Measurements from ENCODE around the gene A3GALT2. TPM values are rescaled to one million over a fixed set of nuclear protein-coding genes. Genes with fewer than 3 reads are reported as not detected.

The A3GALT2 gene
- polyA plus RNA-seq, 1 of the 3 experiments (the other 2 are of a cell fraction), result 0.07 TPM

DNA sequence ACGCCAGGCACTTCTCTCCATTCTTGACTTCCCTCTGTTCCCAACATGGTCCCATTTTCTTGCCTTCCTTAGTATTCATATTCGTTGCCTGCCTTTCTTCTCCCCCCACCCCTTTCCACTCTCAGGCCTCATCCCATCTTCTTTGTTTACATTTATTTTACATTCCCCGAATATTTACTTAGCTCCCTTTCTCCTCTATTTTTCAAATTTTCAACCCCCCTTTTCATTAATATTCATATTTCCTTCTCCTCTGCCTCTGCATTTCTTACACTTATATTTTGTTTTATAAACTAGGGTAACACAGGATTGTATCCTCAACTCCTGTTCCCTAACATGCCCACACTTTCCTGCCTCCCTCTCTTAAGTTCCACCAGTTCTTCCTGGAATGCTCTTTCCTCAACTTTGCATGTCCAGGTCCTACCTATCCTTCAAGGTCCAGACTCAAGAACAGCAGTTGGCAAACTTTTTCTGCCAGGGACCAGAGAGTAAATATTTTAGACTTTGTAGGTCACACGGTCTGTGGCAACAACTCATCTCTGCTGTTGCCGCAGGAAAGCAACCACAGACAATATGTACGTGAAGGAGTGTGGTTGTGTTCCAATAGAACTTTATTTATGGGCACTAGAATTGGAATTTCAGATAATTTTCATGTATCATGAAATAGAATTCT, 29.8 kb upstream of the A3GALT2 start:
- peak overlapping the region; percentile 98 for H3K4me2 ChIP-seq
- DNase-seq, result no peak
- peak overlapping the region; percentile 62 to 71 for H3K4me3 ChIP-seq (ENCODE audit: low read depth in 2 of 2, low read length in 1 of 2)
- H3K9me3 ChIP-seq, result no peaks in the 10 kb centered on the region
- ChIA-PET POLR2A (interaction anchor here (1.2 kb wide), 1 partner anchor 11 kb away, joined by 5 read pairs; no protein-coding TSS in a partner anchor), CTCF (interaction anchor here (0.9 to 3.6 kb wide), 4 partner anchors 12 to 265 kb away, joined by 3 to 27 read pairs (median 4); no protein-coding TSS in a partner anchor)
- peaks cover 1 to 16% of the 10 kb centered on the region in 2 experiments for H3K36me3 ChIP-seq (replicated peaks in 1 of 2; ENCODE audit: control insufficient read depth in 1 of 2, insufficient read depth in 2 of 2, low read length in 1 of 2)
- peak overlapping the region; percentile 75 to 94 for H3K27ac ChIP-seq (ENCODE audit: low read depth in 2 of 2, low read length in 1 of 2)
- peaks cover 13 to 35% of the 10 kb centered on the region in 2 experiments; a peak in 3 of 4 replicates for H3K4me1 ChIP-seq (ENCODE audit: control insufficient read depth in 1 of 2, insufficient read depth in 2 of 2, low read depth in 1 of 2, low read length in 1 of 2)
- peaks cover 22% of the 10 kb centered on the region for H3F3A ChIP-seq (replicated peaks; ENCODE audit: insufficient read depth)
- H3K27me3 ChIP-seq (ENCODE audit: insufficient read depth), result no peaks in the 10 kb centered on the region
- 48% methylated on average over 6 of the region's 6 CpGs for WGBS (ENCODE audit: low lambda C conversion rate)
- peak overlapping the region; percentile 83; the same call in 1 of the 2 replicates for H2AFZ ChIP-seq (ENCODE audit: low read depth)
- no peaks in the 10 kb centered on the region for H3K9me2 ChIP-seq
- TF ChIP-seq NFIC (IDR thresholded peaks at IDR 0.05; ENCODE audit: borderline replicate concordance), result 0 out of 2 replicates have a peak, but pooled peaks have one; percentile 1
- no peak for TF ChIP-seq GABPA (IDR thresholded peaks at IDR 0.05; ENCODE audit: low read depth)
- peaks cover 40% of the 10 kb centered on the region for H3K79me2 ChIP-seq (ENCODE audit: insufficient read depth)
- peak overlapping the region; percentile 81 for H3K9ac ChIP-seq
- no peaks in the 10 kb centered on the region; the same call in 1 of the 2 replicates for H4K20me1 ChIP-seq (ENCODE audit: insufficient read depth)

DNA sequence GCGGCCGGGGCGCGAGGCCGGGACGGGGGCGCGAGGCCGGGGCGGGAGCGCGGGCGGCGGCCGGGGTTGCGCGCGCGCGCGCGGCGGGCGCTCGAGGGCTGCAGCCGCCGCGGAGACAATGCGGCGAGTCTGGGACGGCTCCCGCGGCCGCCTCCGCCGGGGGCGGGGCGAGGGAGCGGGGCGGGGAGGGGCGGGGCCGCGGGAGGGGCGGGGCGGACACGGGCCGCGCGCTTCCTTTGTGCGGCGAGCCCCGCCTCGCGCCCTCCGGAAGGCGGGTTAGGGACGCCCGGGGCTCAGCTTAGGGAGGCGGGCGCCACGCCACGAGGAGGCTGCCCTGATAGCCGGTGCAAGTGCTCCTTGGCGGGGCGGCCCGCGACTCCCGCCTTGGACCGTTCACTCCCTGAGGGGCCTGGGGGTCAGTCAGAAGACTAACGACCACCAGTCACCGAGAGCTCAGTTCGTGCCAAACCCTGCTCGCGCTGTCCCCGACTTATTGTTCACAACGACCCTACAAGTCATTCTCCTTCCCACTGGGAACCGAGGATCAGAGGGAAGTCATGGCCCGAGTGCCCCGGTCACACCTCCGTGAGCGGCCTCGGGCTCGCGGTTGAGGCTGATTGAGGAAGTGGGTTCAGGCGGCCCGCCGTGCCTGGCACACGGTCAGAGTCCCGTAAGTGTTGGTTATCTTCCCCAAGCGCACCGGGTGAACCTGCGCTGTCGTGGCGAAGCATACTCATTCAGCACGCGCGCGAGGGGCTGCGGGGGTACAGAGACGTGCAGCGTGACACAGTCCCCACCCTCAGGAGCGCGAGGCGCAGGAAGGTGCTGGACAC, 29.1 kb upstream of the A3GALT2 start:
- CTCF ChIA-PET, result interaction anchor here (3.6 kb wide), 1 partner anchor 13 kb away, joined by 27 read pairs; no protein-coding TSS in a partner anchor
- peaks cover 47% of the 10 kb centered on the region for H3K79me2 ChIP-seq (ENCODE audit: insufficient read depth)

More for the DNA sequence above, 29.1 kb upstream of the A3GALT2 start:
- no peaks in the 10 kb centered on the region for H3K9me2 ChIP-seq
- POLR2A ChIA-PET, result interaction anchor here (1.0 to 2.4 kb wide), 6 partner anchors 10 to 55 kb away, joined by 3 to 10 read pairs (median 4); partner anchors contain the start of gene A3GALT2
- H3K27ac ChIP-seq (ENCODE audit: low read depth in 2 of 2, low read length in 1 of 2), result peak overlapping the region; percentile 75 to 94
- H3K9me3 ChIP-seq, result no peaks in the 10 kb centered on the region
- H3K4me1 ChIP-seq (ENCODE audit: control insufficient read depth in 1 of 2, insufficient read depth in 2 of 2, low read depth in 1 of 2, low read length in 1 of 2), result peaks cover 21 to 35% of the 10 kb centered on the region in 2 experiments
- peak overlapping the region; percentile 62 to 78 for H3K4me3 ChIP-seq (ENCODE audit: low read depth in 2 of 2, low read length in 1 of 2)
- H2AFZ ChIP-seq (ENCODE audit: low read depth), result peak overlapping the region; percentile 83
- H3F3A ChIP-seq (replicated peaks; ENCODE audit: insufficient read depth), result peaks cover 29% of the 10 kb centered on the region
- TF ChIP-seq ELF1 (IDR thresholded peaks at IDR 0.05) (no peak), NFIC (IDR thresholded peaks at IDR 0.05; ENCODE audit: borderline replicate concordance) (no peak), POLR2AphosphoS5 (IDR thresholded peaks at IDR 0.05; ENCODE audit: low read depth, low read length) (peak; percentile 91), MEF2A (IDR thresholded peaks at IDR 0.05; ENCODE audit: borderline replicate concordance, low read depth) (no peak), MXI1 (IDR thresholded peaks at IDR 0.05; ENCODE audit: low read depth, low read length) (peak; percentile 46; the same call in 1 of the 2 replicates), SIN3A (IDR thresholded peaks at IDR 0.05; ENCODE audit: borderline replicate concordance, low read depth, low read length) (peak; percentile 68; the same call in 1 of the 2 replicates), FOXJ3 (CRISPR knock-in tag; IDR thresholded peaks at IDR 0.05) (peak; percentile 49; the same call in 1 of the 2 replicates), GABPA (IDR thresholded peaks at IDR 0.05; ENCODE audit: low read depth) (peak; percentile 45; the same call in 1 of the 2 replicates), YY1 (IDR thresholded peaks at IDR 0.05; ENCODE audit: low read depth) (no peak), TAF1 (IDR thresholded peaks at IDR 0.05; ENCODE audit: borderline replicate concordance, low read depth, low read length) (peak; percentile 50; the same call in 1 of the 2 replicates), JUND (IDR thresholded peaks at IDR 0.05) (no peak)
- TF ChIP-seq, protein P1, sequence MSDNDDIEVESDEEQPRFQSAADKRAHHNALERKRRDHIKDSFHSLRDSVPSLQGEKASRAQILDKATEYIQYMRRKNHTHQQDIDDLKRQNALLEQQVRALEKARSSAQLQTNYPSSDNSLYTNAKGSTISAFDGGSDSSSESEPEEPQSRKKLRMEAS (IDR thresholded peaks at IDR 0.05; ENCODE audit: low read depth), result peak; percentile 87
- TF ChIP-seq, protein P2, sequence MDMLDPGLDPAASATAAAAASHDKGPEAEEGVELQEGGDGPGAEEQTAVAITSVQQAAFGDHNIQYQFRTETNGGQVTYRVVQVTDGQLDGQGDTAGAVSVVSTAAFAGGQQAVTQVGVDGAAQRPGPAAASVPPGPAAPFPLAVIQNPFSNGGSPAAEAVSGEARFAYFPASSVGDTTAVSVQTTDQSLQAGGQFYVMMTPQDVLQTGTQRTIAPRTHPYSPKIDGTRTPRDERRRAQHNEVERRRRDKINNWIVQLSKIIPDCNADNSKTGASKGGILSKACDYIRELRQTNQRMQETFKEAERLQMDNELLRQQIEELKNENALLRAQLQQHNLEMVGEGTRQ (IDR thresholded peaks at IDR 0.05; ENCODE audit: borderline replicate concordance, low read depth, low read length), result no peak
- TF ChIP-seq, protein P3, sequence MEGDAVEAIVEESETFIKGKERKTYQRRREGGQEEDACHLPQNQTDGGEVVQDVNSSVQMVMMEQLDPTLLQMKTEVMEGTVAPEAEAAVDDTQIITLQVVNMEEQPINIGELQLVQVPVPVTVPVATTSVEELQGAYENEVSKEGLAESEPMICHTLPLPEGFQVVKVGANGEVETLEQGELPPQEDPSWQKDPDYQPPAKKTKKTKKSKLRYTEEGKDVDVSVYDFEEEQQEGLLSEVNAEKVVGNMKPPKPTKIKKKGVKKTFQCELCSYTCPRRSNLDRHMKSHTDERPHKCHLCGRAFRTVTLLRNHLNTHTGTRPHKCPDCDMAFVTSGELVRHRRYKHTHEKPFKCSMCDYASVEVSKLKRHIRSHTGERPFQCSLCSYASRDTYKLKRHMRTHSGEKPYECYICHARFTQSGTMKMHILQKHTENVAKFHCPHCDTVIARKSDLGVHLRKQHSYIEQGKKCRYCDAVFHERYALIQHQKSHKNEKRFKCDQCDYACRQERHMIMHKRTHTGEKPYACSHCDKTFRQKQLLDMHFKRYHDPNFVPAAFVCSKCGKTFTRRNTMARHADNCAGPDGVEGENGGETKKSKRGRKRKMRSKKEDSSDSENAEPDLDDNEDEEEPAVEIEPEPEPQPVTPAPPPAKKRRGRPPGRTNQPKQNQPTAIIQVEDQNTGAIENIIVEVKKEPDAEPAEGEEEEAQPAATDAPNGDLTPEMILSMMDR (IDR thresholded peaks at IDR 0.05), result no peak
- TF ChIP-seq, protein P4, sequence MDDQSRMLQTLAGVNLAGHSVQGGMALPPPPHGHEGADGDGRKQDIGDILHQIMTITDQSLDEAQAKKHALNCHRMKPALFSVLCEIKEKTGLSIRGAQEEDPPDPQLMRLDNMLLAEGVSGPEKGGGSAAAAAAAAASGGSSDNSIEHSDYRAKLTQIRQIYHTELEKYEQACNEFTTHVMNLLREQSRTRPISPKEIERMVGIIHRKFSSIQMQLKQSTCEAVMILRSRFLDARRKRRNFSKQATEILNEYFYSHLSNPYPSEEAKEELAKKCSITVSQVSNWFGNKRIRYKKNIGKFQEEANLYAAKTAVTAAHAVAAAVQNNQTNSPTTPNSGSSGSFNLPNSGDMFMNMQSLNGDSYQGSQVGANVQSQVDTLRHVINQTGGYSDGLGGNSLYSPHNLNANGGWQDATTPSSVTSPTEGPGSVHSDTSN (IDR thresholded peaks at IDR 0.05), result no peak
- DNase-seq, result peak; percentile 98
- H3K27me3 ChIP-seq (ENCODE audit: insufficient read depth), result no peaks in the 10 kb centered on the region
- peak overlapping the region; percentile 98 for H3K4me2 ChIP-seq
- H4K20me1 ChIP-seq (ENCODE audit: insufficient read depth), result peaks cover 3% of the 10 kb centered on the region; the same call in 1 of the 2 replicates
- H3K9ac ChIP-seq, result peak overlapping the region; percentile 81
- H3K36me3 ChIP-seq (replicated peaks in 1 of 2; ENCODE audit: control insufficient read depth in 1 of 2, insufficient read depth in 2 of 2, low read length in 1 of 2), result peaks cover 9 to 23% of the 10 kb centered on the region in 2 experiments
- 4% methylated on average over 11 of the region's 104 CpGs for WGBS (ENCODE audit: low lambda C conversion rate)

All from SK-N-SH (cell line).